Stimulated activated naive CD8-positive, alpha-beta T cell treated with anti-CD3 and anti-CD28 coated beads, Interleukin-15, Interleukin-2, amounts not matched to agents 100 U/mL and 50 U/mL, for 24 hours (primary cell): ENCODE results near the gene SPATA19.

ENCODE experiments used
- ATAC-seq: fragments of 150-1000 bp; cut with Tn5 transposase; one replicate; pipeline ENCODE4 v1.10.0; 2021
- DNase-seq: peaks from one replicate; pipeline ENCODE4 v3.0.0; 2021

SPATA19 gene

GRCh38 chr11:133835593-133836548 lies 9.4 kb downstream of the SPATA19 start:
- no peak for DNase-seq
- no peak for ATAC-seq

GRCh38 chr11:133834682-133835592 lies 10.4 kb downstream of the SPATA19 start:
- peak; percentile 55 for DNase-seq
- peak; percentile 74 for ATAC-seq

- ATAC-seq, result no peak
- no peak for DNase-seq
These were observed 11.2 kb downstream of the SPATA19 start for GRCh38 chr11:133833898-133834681.

GRCh38 chr11:133832991-133833897 lies 12.1 kb downstream of the SPATA19 start:
- ATAC-seq (no peak), DNase-seq (no peak)

- ATAC-seq, result no peak
These were observed 13.0 kb downstream of the SPATA19 start for GRCh38 chr11:133832096-133832990.

DNA sequence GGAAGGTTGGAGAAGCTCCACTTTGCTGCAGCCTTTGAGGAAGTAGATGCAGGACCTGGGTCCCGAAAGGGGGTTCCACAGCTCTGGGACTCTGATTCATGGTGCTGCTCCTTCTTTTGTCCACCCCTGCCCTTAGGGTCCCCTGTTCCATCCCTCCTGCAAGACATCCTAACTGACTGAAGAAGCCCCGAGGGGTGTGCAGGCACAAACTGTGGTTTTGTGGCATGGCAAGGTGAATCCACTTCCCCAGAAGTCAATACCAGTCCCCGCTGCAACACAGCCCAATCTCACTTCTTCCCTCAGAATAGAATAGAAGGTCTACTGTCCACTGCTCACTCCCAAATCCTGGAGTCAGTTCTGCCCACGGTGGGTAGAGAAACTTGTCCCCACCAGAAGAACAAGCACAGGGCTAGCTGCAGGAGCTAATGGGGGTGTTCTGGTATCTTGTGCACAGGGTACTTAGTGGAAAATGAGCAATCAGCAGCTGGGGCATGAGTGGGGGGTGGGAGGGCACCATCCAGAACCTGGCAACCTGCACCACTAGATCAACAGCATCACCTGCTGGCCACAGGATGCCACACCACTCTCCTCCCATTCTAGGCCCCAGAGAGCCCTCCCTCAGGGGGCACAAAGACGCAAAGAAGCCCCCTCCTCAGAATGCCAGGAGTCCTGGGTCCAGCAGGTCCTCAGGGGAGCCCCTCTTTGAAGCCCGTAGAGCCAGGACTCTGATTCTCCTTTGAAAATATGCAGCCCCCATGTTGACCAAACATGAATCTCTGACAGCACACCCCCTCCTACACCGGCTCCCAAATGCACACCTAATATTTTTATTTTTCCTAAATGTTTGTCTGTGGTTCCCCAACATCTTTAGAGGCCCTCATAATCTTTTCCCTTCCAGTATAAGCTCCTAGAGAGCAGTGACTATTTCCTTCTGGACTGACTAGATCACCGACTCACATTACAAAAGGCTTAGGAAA lies 14.1 kb downstream of the SPATA19 start:
- DNase-seq (no peak), ATAC-seq (no peak)

More at GRCh38 chr11:133832096-133832990, 13.0 kb downstream of the SPATA19 start:
- no peak for DNase-seq

- ATAC-seq, result no peak
- DNase-seq, result no peak
These were observed 15.7 kb downstream of the SPATA19 start for GRCh38 chr11:133829566-133829965.

GRCh38 chr11:133828871-133829270 lies 16.4 kb downstream of the SPATA19 start:
- no peak for ATAC-seq
- no peak for DNase-seq

DNA sequence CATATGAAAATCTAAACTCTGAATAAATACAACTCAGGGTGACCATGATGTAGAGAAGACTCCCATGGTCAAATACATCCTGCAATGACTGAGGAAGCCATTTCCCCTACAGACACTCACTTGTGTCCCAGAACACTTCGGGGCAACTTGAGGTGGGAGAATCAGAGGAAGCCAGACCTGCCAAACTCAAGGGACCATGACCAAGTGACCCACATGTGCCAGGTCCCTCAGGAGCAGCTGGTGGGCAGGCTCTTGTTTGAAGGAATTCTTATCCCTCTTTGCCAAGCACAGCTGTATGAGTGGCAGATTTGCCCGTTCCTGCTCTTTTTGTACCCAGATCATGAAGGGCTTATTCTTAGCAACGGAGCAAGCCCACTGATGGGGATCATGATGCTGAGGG lies 17.8 kb downstream of the SPATA19 start:
- DNase-seq (no peak), ATAC-seq (no peak)

DNA sequence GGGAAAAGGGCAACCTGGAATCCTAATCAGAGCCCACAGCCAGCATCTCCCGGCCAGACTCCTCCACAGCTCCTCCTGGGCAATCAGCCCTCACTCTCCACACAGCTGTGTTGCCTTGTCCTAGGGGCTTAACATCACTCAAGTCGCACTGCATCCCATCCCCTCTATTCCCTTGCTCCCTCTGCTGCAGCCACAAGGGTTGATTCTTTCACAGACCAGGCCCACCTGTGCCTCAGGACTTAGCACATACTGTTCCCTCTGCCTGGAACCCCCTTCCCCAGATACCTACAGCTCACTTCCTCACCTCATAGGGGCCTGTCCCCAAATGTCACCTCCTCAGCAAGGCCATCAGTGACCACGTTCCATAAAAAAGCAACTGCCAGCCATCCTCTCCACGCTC lies 18.4 kb downstream of the SPATA19 start:
- DNase-seq (no peak), ATAC-seq (no peak)

DNA sequence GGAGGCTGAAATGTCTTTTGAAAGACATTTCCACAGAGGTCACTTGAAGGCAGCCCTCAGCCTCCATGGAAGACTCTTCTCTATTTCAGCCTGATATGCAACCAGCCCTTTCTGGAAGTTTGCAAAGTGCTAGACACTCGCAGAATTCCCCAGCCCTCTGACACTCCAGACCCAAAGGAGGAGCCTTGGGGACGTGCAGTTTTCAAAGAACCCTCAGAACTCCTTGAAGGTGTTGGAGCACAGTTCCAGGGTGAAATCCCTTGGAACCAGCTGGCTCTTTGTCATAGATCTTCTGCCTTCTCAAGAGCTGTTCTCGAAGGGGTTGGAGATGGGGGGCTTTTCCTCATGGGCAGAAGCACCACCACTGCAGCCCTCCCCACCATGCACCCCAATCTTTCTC lies 19.6 kb downstream of the SPATA19 start:
- ATAC-seq, result no peak

GRCh38 chr11:133825156-133825555 lies 20.2 kb downstream of the SPATA19 start:
- DNase-seq (no peak), ATAC-seq (no peak)

More for the DNA sequence above, 19.6 kb downstream of the SPATA19 start:
- DNase-seq, result no peak

DNA sequence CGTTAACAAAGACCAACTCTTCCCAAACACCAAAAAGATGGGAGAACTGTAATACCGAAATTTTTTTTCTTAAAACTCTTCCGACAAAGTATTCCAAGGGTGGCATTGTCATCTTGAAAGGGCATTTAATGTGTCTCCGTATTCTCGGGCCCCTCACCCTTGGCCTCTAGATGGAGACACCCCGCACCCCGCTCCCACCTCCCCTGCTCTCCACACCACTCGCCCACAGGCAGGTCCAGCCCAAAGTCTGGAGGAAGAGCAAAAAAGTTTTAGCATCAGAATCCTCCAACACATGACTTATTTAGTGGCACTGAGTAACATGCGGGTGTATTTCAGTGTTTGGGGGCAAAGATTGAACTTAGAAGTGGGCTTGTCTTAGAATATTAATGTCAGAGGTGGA lies 20.7 kb downstream of the SPATA19 start:
- ATAC-seq, result no peak
- no peak for DNase-seq

DNA sequence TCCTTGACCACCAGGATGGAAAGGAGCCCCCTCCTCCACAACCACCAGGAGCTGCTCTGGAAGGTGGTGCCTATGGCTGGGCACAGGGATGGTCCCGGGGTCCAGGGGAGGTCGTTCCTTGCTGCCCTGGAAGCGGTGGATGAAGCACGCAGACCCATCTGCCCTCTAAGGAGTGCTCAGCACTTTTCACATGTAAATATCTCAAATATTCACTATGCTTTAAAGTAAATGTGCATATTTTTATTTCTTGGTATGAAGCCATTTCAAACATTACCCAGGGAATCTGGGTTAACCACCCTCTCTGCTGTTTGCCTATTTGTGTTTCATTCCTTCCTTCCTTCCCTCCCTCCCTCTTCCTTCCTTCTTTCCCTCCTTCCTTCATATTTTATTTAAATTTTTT lies 21.7 kb downstream of the SPATA19 start:
- ATAC-seq, result no peak
- no peak for DNase-seq

GRCh38 chr11:133823211-133823610 lies 22.1 kb downstream of the SPATA19 start:
- ATAC-seq, result no peak

GRCh38 chr11:133821776-133822175 lies 23.5 kb downstream of the SPATA19 start:
- DNase-seq, result peak; percentile 46
- no peak for ATAC-seq

More at GRCh38 chr11:133823211-133823610, 22.1 kb downstream of the SPATA19 start:
- no peak for DNase-seq

DNA sequence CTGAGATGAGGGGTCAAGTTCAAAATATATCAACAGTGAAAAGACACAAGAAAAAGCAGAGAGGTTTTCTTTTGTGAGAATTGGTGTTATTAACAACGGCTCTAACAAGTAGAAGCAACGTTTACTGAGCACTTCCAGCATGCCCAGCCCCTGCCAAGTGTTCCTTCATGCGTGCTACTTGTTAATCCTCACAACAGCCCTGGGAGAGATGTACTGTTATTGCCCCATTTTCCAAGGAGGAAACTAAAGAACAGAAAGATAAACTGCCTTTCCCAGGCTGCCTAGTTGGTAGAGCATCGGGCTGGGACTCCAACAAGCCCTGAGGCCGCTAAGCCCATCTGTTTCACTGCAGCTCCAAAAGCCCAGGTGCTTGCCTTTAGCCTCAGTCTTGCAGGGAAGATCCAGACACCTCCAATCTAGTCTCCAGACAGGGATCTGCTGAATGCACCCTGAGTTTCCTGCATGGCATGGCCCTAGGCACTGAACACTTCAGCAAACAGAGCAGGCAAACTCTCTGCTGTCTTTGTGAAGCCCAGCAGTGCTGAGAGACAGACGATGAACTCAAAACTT lies 25.5 kb downstream of the SPATA19 start:
- DNase-seq (no peak), ATAC-seq (no peak)

DNA sequence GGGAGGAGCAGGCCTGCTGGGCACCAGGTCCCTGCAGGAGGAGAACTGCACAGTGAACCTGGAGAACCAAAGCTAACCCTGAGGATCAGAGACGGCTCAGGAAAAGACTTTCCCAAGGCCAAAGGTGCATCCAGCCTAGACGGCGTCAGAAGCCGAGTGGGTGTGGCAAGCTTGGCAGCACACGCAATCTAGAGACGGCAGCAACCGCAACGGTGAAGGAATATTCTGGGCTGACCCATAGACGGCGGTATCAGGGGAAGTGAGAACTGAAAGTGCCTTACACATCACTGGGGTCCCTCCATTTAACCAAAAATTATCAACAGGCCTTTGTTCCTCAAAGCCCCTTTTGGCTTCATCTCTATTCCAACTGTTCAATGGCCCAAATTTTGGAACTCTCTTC lies 26.2 kb downstream of the SPATA19 start:
- ATAC-seq (no peak), DNase-seq (no peak)
